AG09319 (cell line): Measurements from ENCODE around the gene GRSF1.

Experiments
- DNase-seq: peaks from one replicate; pipeline ENCODE4 v3.0.0-alpha.2; 2010; ENCODE audit warnings: low read depth; ENCODE audit errors: extremely low read depth
- TF ChIP-seq, protein P1 (sequence below): IDR thresholded peaks from 2 replicates; pipeline ENCODE4 v1.5.1; 2011; ENCODE audit warnings: low read depth, mild to moderate bottlenecking, inconsistent platforms, low read length, moderate library complexity

The GRSF1 gene, protein sequence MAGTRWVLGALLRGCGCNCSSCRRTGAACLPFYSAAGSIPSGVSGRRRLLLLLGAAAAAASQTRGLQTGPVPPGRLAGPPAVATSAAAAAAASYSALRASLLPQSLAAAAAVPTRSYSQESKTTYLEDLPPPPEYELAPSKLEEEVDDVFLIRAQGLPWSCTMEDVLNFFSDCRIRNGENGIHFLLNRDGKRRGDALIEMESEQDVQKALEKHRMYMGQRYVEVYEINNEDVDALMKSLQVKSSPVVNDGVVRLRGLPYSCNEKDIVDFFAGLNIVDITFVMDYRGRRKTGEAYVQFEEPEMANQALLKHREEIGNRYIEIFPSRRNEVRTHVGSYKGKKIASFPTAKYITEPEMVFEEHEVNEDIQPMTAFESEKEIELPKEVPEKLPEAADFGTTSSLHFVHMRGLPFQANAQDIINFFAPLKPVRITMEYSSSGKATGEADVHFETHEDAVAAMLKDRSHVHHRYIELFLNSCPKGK

DNA sequence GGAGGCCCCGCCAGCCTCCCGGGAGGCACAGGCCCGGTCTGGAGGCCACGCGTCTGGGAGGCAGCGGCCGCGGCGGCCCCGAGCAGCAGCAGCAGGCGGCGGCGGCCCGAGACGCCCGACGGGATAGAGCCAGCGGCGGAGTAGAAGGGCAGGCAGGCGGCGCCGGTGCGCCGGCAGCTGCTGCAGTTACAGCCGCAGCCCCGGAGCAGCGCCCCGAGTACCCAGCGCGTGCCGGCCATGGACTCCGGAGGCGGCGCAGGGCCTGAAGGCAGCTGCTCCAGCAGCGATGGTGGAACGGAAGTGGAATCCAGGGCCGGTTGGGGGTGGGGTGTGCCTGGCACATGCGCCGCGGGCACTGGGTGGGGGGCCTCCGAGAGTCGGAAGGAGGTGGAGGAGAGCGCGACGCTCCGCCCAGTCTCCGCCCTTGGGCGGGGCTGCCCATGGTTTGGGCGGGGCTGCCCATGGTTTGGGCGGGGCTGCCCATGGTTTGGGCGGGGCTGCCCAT is at the start of gene GRSF1:
Gene GRSF1 (minus strand): TSS at position 302 of the 505 bp plus-strand sequence. CDS start 63 bp downstream, at position 239.
- peak; percentile 84 for DNase-seq
- TF ChIP-seq, protein P1, sequence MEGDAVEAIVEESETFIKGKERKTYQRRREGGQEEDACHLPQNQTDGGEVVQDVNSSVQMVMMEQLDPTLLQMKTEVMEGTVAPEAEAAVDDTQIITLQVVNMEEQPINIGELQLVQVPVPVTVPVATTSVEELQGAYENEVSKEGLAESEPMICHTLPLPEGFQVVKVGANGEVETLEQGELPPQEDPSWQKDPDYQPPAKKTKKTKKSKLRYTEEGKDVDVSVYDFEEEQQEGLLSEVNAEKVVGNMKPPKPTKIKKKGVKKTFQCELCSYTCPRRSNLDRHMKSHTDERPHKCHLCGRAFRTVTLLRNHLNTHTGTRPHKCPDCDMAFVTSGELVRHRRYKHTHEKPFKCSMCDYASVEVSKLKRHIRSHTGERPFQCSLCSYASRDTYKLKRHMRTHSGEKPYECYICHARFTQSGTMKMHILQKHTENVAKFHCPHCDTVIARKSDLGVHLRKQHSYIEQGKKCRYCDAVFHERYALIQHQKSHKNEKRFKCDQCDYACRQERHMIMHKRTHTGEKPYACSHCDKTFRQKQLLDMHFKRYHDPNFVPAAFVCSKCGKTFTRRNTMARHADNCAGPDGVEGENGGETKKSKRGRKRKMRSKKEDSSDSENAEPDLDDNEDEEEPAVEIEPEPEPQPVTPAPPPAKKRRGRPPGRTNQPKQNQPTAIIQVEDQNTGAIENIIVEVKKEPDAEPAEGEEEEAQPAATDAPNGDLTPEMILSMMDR: no peak

DNA sequence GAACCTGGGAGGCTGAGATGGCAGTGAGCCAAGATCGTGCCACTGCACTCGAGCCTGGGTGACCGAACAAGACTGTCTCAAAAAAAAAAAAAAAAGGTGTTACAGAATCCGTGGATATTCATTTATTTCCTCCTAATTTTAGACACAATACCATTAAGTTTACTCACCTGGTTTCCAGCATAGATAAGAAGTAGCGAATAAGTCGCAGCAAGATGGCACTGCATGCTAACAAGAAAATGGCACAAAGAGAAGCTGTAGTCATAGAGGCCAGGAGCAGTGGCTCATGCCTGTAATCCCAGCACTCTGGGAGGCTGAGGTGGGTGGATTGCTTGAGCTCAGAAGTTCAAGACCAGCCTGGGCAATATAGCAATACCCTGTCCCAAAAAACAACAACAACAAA is 45.5 kb upstream of the GRSF1 start:
- TF ChIP-seq, protein P1: no peak
- DNase-seq: no peak

DNA sequence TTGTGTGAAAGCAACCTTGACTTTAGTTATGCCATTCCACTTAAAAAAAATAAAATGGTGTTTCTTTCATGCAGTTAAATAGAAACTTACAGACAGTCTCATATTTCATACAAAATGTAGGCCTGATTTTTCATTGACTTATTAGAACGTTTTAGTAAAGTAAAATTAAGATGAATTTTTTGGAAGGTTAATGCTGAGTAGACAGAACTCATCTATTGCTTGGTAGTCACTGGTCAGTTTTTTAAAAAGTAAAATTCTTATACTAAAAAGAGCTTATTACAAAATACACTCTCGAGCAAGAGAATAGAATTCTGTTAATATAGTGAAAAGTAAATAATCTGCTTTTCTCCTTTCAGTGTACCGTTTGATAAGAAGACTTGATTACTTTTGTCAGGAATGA is 41.0 kb upstream of the GRSF1 start:
- TF ChIP-seq, protein P1: no peak
- no peak for DNase-seq

DNA sequence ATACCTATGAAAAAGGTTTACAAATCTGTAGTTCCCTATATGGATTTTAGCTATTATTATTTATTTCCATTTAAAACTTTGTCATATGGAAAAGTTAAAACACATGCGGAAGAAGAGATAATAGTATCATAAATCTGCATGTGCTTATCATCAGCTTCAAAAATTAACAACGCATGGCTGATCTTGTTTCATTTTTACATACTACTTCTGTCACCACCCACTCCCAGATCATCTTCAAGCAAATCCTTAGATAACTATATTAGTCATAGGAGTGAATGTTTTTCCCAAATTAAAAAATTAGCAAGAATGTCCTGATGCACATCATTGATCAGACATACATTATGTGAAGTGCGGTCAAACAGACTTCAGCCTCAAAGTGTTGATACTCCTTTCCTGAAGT is 37.9 kb upstream of the GRSF1 start:
- TF ChIP-seq, protein P1: no peak
- DNase-seq: no peak

DNA sequence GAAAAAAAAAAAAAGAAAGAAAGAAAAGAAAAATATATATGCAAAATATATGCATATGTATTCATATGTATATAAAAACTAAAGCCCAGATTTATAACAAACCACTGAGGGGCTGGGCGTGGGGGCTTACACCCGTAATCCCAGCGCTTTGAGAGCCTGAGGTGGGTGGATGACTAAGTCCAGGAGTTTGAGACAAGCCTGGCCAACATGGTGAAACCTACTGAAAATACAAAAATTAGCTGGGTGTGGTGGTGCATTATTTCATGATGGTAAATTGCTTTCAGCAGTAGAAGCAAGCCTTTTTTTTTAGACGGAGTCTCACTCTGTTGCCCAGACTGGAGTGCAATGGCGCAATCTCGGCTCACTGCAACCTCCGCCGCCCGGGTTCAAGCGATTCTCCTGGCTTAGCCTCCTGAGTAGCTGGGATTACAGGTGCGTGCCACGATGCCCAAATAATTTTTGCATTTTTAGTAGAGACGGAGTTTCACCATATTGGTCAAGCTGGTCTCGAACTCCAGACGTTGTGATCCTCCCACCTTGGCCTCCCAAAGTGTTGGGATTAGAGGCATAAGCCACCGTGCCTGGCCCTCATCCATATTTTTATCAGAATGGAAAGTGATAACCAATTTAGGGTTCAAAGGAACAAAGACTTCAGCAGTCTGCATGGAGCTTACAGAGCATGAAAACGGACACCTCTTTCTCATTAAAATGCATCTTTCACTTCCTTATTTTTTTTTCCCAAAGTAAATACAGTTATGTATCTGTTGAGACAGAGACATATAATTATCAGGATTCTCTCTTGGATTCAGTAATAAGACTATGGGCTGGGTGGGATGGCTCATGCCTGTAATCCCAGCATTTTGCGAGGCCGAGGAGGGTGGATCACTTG is 34.8 kb upstream of the GRSF1 start:
- no peak for DNase-seq
- TF ChIP-seq, protein P1: no peak

DNA sequence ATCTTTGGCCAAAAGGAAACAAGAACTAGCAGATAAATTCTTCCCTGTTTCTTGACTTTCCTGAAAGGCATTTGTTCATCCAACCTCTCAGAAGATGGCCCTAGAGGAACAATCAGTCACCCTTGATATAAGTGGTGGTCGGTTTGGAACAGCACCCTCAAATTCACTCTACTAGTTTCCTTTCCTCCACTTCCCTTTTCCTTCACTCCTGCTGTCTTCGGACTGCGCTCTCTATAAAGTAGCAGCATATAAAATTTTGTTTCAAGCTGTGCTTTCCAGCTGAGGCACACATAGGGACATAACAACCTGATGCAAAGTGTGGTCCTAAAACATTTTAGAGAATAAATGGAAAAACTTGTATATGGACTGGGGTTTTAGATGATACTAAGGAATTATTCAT is 33.5 kb upstream of the GRSF1 start:
- TF ChIP-seq, protein P1: no peak
- no peak for DNase-seq
